Colonic mucosa (tissue), 4 donors: ENCODE results near the gene TSGA10IP. TPM values are rescaled to one million over a fixed set of nuclear protein-coding genes. Genes with fewer than 3 reads are reported as not detected.

Experiments
- DNase-seq: peaks from one replicate; pipeline ENCODE4 v3.0.0-alpha.2; 2020
- H3K27ac ChIP-seq: fragments of 200-600 bp; one replicate; pipeline ENCODE4 v1.8.0; 2021
- H3K27me3 ChIP-seq: fragments of 200-600 bp; one replicate; pipeline ENCODE4 v1.8.0; 2021
- H3K36me3 ChIP-seq: fragments of 200-600 bp; one replicate; pipeline ENCODE4 v1.8.0; 2021
- H3K4me1 ChIP-seq: fragments of 200-600 bp; one replicate; pipeline ENCODE4 v1.8.0; 2021; ENCODE audit warnings: mild to moderate bottlenecking
- H3K4me3 ChIP-seq: fragments of 200-600 bp; one replicate; pipeline ENCODE4 v1.8.0; 2021
- H3K9ac ChIP-seq, 2 donors: one replicate each; pipeline ENCODE4 v1.7.0; 2013; ENCODE audit warnings: control low read depth in 2 of 2, low read depth in 2 of 2, low read length in 2 of 2
- H3K9me3 ChIP-seq: fragments of 200-600 bp; one replicate; pipeline ENCODE4 v1.8.0; 2021
- intact Hi-C: fragments of 100-400 bp; cut with DNase I; formaldehyde crosslinking; loops from one replicate; pipeline ENCODE4 v1.14.1; 2022
- total RNA-seq, 2 donors: library from RNA; stranded (reverse); fragmentation: NEBNext Ultra II Directional in 1 of 2; extraction: Animal tissue kit (Norgen Biotek cat#: 25700) in 1 of 2; gene quantifications; one replicate each; pipeline ENCODE4 v1.2.1, GENCODE V29; 2021
- TF ChIP-seq, protein P1 (sequence below): fragments of 200-600 bp; IDR thresholded peaks from one replicate; pipeline ENCODE4 v1.8.0; 2022; ENCODE audit warnings: antibody characterized with exemption, mild to moderate bottlenecking
- donor health status: healthy.
- donor health status: DM: no; HTN: no; CAD: no.
- donor health status: DM: no; HTN: no; CAD: no.

The TSGA10IP gene
- total RNA-seq, 2 donors from 2014 or later = not detected

DNA sequence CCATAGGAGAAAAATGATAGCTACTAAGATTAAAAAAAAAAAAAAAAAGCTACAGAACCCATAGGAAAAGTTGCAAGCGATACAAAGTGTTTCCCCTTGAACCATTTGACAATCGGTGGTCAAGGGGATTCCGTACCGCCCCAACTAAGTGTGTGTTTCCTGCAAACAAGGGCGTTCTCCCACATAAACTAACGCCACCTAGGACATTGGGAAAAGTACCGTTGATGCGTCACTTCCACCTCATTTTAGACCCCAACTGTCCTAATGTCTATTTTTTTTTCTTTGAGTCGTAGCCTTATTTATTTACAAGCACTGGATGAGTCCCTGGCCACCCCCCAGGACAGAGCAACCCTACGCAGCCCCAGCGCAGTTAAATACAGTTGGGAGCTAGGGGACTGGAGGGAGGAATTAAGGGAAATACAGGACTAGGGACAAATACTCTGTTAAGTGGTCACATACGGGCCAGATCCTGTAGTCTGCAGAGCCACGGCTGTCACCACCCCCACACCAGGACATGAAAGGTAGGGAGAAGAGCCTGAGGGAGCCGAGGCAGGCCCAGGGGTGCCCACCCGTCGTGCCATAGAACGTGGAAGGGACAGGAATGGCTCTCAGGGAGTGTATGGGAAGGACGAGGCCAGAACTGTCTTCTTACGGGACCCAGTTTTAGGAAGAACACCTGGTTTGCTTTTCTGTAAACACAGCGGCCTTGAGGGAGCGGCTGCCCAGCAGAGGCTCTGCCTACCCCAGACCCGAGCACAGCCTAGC, 37.7 kb downstream of the TSGA10IP start:
- no peaks in the 10 kb centered on the region for H3K27me3 ChIP-seq
- peaks cover 5% of the 10 kb centered on the region for H3K36me3 ChIP-seq
- H3K9me3 ChIP-seq = no peaks in the 10 kb centered on the region
- H3K4me1 ChIP-seq = no peaks in the 10 kb centered on the region
- DNase-seq = no peak
- H3K27ac ChIP-seq = no peak overlapping the region
- no peak overlapping the region for H3K9ac ChIP-seq
- H3K4me3 ChIP-seq = no peak overlapping the region
- TF ChIP-seq, protein P1, sequence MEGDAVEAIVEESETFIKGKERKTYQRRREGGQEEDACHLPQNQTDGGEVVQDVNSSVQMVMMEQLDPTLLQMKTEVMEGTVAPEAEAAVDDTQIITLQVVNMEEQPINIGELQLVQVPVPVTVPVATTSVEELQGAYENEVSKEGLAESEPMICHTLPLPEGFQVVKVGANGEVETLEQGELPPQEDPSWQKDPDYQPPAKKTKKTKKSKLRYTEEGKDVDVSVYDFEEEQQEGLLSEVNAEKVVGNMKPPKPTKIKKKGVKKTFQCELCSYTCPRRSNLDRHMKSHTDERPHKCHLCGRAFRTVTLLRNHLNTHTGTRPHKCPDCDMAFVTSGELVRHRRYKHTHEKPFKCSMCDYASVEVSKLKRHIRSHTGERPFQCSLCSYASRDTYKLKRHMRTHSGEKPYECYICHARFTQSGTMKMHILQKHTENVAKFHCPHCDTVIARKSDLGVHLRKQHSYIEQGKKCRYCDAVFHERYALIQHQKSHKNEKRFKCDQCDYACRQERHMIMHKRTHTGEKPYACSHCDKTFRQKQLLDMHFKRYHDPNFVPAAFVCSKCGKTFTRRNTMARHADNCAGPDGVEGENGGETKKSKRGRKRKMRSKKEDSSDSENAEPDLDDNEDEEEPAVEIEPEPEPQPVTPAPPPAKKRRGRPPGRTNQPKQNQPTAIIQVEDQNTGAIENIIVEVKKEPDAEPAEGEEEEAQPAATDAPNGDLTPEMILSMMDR = no peak
- intact Hi-C loops = no loop called here

DNA sequence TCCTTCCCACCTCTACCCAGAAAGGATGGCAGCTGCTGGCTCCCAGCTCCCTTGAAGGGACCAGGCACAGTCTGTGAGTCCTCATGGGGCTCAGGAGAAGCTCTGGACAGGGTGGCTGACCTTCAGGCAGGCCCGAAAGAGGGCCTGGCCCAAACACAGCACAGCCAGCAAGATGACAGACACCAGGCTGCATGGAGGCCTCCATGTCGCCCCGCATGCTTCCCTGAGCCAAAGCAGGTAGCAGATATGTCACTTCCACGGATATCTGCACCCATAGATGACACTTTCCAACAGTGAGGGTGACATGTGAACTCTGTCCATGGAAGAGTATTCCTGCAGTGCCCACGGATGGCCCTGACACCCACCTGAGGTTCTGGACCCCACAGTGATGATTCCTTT, 38.3 kb downstream of the TSGA10IP start:
- no peak overlapping the region for H3K9ac ChIP-seq
- H3K36me3 ChIP-seq = no peaks in the 10 kb centered on the region
- no peak overlapping the region for H3K27ac ChIP-seq
- H3K4me3 ChIP-seq = no peak overlapping the region
- no peaks in the 10 kb centered on the region for H3K4me1 ChIP-seq
- no peaks in the 10 kb centered on the region for H3K27me3 ChIP-seq
- intact Hi-C loops = no loop called here
- TF ChIP-seq, protein P1 = no peak
- H3K9me3 ChIP-seq = no peaks in the 10 kb centered on the region
- DNase-seq = no peak

DNA sequence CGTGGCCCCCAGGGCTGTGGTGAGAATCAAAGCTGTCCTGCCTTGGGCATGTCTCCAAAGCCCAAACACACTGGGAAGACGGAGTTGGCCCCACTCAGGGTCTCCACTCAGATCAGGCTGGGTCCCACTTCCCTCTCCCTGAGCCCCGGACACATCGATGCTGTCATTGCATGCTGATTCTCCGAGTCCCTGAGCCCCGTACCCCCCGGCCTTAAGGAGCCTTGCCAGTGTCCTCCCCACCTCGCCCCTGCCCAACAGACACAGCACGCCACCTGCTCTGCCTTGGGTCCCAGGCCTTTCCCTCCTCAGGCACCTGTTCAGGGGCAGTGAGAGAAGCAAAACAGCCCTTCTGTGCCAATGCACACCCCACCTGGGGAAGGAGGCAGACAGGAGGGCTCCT, 42.1 kb downstream of the TSGA10IP start:
- H3K9ac ChIP-seq = no peak overlapping the region
- H3K36me3 ChIP-seq = no peaks in the 10 kb centered on the region
- intact Hi-C loops = loop anchor here (5.0 kb wide), 1 partner anchor 100 kb away; the partner anchor contains the start of gene FIBP
- no peak overlapping the region for H3K4me3 ChIP-seq
- no peak overlapping the region for H3K27ac ChIP-seq
- H3K4me1 ChIP-seq = no peaks in the 10 kb centered on the region
- H3K9me3 ChIP-seq = no peaks in the 10 kb centered on the region
- H3K27me3 ChIP-seq = no peaks in the 10 kb centered on the region
- TF ChIP-seq, protein P1 = no peak
- no peak for DNase-seq

DNA sequence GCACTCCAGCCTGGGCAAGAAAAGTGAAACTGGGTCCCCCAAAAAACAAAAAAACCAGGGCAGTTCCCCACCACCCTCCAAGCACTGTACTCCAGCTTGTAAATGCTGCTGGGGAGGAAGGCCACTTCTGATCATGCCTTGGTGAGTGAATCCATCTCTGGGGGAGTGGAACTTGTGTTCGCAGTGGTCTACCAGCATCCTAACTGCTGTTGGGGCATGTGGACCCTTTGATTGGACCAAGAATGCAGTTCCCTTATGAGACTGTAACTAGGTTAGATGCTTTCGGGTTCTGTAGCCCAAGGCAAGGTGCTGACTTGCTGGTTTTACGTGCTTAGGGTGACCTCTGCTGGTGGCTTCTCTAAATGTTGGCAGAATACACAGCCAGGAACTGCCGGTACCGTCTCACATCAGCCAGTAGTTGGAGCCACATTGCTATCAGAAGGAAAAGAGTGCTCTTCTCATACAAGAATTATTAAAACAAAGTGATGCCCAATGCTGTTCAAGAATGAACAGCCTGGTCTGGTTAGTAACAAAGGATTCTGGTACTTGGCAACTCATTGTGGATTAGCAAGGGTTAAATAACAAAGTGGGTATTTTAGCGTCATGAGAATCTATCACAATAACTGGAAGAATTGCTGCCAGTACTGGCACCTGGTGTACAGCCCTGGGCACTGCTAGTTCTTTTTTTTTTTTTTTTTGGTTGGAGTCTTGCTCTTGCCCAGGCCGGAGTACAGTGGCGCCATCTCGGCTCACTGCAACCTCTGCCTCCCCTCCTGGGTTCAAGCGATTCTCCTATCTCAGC, 43.7 kb downstream of the TSGA10IP start:
- H3K4me3 ChIP-seq = no peak overlapping the region
- H3K4me1 ChIP-seq = no peaks in the 10 kb centered on the region
- H3K27me3 ChIP-seq = no peaks in the 10 kb centered on the region
- no peaks in the 10 kb centered on the region for H3K36me3 ChIP-seq
- intact Hi-C loops = loop anchor here (5.0 kb wide), 1 partner anchor 102 kb away; the partner anchor contains the start of gene FIBP
- H3K9ac ChIP-seq = no peak overlapping the region
- no peaks in the 10 kb centered on the region for H3K9me3 ChIP-seq
- DNase-seq = peak; percentile 95
- TF ChIP-seq, protein P1 = peak; percentile 86
- no peak overlapping the region for H3K27ac ChIP-seq

DNA sequence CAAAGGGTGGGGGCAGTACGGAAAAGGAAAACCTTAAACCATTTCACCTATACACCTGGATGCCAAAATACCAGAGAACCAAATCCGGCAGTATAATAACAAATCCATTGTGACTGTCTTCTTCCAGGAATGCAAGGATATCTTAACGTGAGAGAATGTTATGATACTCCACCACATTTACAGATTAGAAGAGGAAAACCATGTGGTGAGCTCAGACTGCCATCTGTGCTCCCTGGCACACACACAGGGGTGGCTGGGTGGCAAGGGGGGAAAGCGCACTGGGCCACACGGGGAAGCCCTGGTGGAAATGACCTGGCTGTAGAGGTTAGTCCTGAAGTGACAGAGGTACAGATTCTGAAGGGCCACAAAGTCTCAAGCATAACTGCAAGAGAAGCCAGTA, 46.8 kb downstream of the TSGA10IP start:
- Histone ChIP-seq H3K9ac (no peak overlapping the region), H3K36me3 (no peaks in the 10 kb centered on the region), H3K27me3 (no peaks in the 10 kb centered on the region), H3K27ac (no peak overlapping the region), H3K4me1 (no peaks in the 10 kb centered on the region), H3K4me3 (no peak overlapping the region), H3K9me3 (no peaks in the 10 kb centered on the region)
- no peak for DNase-seq
- intact Hi-C loops = loop anchor here (10.0 kb wide), 1 partner anchor 267 kb away; the partner anchor contains the start of gene RNASEH2C
- TF ChIP-seq, protein P1 = no peak
